Measurements from ENCODE around the gene ABCA7.

ABCA7 gene

DNA sequence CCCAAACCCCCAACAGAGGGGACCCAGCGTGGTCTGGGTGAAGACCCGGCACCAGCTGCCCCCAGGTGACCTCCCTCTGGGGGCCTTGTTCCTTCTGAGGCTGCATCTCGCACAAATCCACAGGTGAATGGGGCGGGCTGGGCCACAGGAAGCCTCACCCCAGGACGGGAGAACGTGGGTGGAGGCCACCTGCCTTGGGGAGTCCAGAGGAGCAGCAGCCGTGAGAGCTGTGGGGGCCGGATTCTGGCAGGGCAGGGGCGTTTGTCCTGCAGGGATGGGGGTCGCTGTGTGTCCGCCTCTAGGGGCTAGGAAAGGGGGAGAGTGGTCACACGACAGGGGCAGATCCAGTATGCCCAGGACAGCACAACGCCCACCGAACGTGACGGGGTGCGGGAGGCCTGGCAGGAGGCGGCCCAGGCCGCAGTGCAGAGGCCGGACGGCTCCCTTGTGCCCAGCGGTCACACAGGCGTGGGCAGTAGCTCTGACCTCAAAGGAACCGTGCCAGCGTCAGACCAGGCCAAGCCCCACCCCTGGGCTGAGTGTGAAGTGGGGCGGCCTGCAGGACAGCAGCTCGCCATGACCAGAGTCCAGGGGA, 48.6 kb downstream of the ABCA7 start:
- no peak for DNase-seq (ENCODE audit: low read depth)

DNA sequence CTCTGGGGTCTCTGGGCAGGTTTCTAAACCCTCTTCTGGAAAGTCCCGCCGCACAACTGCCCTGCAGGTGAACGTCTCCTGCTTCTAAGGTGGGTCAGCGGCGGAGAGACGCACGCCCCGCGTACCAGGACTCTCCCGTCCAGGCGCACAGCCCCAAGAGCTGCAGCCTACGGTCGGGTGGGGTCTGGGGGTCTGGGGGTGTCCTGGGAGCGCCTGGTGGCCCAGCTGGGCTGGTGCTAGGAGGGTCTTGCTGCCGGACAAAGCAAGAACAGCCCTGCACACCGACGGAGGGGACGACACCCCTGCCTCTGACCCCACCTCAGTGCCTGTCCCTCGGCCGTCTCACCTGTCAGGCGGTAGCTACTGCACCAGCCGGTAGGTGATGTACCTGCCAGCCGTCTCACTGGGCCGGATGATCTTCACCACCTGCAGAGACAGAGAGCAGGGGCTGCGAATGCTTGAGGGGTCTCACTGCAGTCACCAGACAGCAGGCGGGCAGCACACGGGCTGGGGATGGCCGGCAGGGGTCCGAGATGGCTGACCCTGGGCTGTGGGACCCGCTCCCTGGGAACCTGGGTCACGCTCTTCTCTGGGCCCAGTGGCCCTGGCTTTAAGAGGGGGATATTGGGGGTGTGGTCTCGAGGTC, 49.3 kb downstream of the ABCA7 start:
- DNase-seq (ENCODE audit: low read depth), result no peak

DNA sequence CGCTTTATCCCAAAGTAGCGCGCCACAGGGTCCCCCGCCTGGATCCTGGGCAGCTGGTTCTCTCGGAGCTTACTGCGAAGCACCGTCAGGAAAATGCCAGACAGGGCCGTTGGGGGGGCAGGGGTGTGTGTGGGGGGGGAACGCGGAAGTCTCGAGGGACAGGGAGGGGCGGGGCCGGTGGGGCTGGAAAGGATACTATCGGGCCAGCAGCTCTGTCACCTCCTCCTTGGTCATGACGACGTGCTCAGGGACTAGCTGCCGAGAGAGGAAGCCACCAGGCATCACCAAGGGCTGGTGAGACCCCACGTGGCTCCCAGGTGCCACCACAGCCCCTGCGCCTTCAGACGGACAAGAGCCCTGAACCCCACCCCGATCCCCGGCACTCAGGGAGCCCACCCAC, 50.0 kb downstream of the ABCA7 start:
- DNase-seq (ENCODE audit: low read depth), result no peak

DNA sequence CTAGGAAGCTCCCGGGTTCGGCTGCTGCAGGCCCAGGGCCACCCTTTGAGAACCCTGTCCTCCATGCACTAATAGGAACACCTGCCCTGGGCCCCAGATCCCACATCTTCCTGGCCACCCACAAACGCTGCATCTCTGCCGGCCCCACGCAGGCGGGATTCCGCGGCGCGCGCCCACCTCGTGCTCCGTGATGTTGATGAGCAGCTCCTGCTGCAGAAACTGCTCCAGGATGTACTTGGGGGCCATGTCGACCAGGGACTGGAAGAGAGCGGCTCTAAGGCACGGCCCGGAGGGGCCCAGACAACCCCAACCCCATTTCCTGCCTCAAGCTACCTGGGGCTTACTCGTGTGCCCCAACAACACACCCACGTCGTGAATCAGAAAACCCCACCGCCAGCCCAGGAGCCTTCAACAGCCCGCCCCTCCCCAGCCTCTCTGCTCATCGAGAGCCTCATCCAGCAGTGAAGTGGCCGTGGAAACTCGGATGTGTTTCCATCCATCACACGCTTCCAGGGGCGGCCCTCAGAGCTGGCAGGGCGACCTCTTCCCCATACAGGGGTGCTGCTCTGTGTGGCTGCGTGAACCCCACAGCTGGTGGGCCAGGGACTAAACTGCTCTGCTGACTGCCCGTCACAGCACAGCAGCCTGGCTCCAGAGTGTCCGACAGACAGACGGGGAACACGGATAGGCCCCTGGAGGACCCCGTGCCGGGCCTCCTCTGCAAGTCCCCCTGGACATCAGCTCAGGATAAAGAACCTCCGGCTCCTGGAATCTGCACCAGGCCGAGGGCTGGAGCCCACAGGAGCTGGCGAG, 51.0 kb downstream of the ABCA7 start:
- no peak for DNase-seq (ENCODE audit: low read depth)

DNA sequence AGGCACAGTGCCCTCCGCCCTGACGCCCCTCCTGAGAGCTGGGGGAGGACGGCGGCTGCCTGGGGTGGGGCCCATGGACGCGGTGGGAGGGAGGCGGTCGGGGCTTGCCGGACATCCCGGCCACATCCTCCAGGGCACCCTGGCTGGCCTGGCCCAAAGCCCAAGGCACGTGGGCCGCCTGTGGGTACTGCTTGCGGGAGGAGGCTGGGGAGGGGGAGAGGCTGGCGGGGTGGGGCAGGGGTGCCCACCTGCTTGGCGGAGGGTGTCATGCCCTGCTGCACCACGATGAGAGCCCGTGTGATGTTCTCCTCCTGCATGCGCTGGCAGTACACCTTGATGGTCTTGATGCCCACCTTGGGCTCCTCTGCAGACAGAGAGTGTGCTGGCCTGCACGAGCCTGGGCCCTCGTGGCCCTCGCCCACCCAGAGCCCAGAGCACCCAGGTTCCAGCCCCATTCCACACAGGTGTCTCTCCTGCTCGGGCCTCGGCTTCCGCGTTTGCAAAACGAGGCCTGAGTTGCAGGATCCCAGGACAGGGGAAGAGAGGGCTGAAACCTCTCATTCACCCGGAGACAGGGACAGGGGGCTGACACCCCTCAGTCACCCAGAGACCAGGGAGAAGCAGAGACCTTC, 51.8 kb downstream of the ABCA7 start:
- DNase-seq (ENCODE audit: low read depth), result no peak

DNA sequence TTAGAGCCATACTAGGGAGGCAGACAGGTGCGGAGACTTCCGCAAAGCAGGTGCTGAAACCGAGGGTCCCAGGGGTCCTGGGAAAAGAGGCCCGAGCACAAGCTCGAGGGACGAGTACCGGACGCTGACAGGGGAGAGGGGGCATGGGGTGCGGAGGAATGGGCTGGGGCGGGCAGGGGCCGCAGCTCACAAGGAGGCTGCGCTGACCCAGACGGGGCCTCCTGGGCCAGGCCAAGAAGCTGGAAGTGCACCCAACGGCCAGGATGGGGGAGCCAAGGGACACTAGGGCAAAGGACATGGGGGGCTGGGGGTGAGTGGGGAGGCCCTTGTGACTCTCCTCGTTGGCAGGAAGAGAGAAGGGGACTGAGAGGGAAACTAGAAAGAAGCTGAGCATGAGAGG, 53.4 kb downstream of the ABCA7 start:
- DNase-seq (ENCODE audit: low read depth), result no peak

DNA sequence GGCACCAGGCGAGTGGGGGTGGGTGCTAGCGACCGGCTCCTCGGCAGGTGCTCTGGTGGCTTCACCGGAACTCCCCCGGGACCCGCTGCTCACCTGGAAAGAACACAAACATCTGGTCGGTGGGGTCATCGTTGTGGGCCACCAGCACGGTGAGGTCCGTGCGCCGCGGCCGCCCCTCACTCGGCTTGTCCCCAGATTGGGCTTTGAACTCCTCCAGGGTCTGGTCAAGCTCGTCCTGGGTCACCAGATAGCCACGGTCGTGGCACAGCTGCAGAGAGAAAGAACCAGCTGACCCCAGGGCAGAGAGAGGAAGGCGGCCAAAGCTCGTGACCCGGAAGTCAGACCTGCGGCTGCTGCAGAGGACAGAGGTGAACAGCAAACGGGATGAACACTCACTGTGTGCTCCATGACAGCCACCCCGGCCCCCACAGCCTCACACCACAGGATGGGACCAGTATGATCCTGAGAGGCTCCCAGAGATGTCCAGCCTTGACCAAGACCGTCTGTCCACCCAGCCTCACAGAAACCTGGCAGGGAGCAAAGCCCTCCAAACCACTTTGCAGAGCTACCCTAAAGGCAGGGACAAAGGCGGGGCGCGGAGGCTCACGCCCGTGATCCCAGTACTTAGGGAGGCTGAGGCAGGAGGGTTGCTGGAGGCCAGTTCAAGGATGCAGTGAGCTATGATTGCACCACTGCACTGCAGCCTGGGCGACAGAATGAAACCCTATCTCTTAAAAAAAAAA, 54.1 kb downstream of the ABCA7 start:
- no peak for DNase-seq (ENCODE audit: low read depth)

DNA sequence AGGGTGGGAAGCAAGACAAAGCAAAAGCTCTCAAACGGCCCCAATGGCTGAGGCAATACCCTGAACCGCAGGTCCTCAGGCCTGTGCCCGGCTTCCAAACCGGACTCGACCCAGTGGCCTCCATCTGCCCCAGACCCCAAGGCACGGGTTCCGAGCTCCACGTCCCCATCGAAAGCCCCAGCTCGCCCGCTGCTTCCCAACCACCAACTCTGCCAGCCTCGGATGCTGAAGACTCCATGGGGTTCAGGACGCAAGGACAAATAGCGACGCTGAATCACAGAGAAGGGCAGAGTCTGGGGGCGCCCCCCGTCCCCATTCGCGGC, 54.7 kb downstream of the ABCA7 start:
- DNase-seq (ENCODE audit: low read depth), result no peak

DNA sequence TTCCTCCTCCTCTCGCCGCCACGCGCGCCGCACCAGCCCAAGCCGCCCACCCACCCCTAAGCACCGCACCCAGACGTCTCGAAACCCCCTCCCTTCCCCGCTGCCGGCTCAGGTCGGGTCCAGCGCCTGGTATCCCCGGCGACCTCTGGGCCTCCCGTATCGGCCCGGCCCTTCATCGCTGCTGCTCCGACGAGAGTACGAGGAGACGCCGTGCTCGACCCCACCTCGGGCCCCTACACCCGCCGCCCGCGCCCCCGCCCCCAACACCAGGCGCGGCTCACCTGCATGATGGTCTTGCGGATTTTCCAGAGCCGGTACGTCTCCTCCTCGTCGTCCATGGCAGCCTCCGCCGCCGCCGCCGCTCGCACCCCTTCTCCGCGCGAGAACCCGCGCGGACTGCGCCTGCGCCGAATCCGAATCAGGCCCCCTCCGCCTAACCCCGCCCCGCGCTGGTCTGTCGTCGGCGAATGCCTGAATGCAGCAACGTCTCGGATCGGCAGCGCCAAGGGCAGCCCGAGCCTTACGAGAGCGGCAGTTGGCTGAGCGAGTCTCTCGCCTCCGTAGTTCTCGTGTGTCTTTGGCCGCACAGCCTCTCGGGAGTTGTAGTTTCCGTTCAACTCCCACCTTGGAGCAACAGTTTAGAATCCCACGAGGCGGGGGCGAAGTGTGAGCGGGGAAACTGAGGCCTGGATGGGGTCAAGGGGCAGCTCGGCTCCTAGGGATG, 55.2 kb downstream of the ABCA7 start, which contains the start of gene POLR2E:
Gene POLR2E (minus strand): TSS at position 398 of the 724 bp plus-strand sequence. CDS start 60 bp downstream, at position 338.
- peak; percentile 97 for DNase-seq (ENCODE audit: low read depth)

DNA sequence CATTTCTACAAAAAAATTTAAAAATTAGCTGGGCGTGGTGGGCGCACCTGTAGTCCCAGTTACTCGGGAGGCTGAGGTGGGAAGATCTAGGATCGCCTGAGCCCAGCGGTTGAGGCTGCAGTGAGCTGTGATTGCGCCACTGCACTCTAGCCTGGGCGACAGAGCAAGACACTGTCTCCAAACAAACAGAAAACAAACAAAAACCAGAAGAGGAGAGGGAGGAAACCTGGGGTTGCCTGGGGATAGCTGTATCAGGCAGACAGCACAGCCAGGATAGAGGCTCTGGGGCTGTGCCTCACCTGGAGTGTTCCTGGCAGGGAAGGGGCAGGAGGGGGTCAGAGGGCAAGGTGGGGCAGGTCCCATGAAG, 57.9 kb downstream of the ABCA7 start:
- DNase-seq (ENCODE audit: low read depth), result no peak

DNA sequence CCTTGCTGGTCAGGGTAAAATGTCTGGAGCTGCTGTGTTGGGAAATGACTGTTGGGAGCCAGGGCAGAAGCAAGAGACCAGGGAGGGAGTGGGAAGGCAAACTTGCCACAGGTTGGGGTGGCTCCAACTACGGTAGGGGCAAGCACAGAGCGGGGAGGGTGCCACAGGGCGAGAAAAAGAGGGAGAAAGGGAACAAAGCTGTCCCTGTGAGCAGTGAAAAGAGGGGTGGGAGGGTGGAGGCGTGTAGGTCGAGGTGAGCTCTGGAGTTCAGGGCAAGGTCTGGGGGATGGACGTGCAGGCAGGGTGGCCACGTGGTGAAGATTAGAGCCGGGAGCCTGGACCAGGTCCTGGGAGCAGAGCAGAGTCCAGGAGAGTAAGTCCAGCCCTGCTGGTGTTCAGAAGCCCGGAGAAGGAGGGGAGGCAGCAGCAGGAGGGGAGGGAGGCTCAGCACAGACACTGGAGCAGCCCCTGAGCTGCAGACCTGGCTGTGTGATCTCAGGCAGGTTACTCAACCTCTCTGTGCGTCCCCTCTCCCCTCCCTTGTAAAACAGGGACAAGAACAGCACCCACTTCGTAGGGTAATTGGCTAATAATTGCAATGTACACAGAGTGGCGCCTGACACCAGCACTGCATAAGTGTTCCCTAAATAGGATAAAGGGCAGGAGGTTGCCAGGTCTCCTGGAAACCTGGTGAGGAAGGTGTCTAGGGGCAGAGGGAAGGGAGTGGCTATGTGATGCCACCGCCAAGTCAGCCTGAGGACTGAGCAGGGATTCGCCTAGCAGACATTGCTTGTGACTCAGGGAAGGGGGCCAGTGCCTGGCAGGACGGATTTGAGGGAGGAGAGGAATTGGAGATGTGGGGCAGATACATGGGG, 58.5 kb downstream of the ABCA7 start:
- no peak for DNase-seq (ENCODE audit: low read depth)

DNA sequence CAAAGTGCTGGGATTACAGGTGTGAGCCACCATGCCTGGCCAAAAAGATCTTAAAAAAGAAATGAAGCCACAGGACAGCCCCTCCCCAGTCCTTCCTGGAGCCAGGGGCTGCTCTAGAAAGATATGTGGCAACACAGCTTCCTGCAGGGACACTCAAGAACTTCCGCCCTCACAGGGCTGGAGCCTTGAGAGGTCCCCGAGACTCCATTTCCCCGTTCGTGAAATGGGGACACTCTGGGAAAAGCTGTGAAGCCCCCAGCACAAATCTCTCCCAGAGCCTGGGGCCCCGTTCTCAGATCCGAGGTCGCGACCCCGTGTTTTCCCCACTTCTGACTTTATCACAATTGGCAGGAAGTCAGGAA, 61.4 kb downstream of the ABCA7 start:
- no peak for DNase-seq (ENCODE audit: low read depth)

DNA sequence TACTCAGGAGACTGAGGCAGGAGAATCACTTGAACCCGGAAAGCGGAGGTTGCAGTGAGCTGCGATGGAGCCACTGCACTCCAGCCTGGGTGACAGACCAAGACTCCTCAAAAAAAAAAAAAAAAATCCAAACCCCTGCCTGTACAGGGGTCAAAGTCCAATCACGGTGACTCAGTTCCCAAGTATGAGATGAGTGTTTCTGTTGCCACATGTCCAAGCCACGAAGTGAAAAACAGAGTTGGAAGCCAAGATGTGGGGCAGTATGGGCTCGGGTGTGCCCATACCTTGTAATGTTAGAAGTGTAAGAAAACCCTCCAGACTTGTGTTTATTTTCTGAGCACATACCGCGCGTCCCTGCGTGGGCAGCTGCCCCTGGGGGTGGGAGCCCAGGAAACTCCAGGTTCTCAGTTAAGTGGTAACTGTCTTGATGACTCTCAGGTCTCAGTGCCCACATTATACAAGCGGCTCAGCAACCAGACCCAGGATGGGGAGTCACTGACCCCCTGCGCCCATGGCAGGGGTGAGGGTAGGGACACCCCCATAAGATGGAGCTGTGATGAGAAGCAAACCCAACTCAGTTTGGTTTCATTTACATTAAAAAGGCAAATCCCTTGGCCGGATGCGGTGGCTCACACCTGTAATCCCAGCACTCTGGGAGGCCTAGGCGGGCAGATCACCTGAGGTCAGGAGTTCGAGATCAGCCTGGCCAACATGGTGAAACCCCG, 62.7 kb downstream of the ABCA7 start:
- DNase-seq (ENCODE audit: low read depth), result no peak

DNA sequence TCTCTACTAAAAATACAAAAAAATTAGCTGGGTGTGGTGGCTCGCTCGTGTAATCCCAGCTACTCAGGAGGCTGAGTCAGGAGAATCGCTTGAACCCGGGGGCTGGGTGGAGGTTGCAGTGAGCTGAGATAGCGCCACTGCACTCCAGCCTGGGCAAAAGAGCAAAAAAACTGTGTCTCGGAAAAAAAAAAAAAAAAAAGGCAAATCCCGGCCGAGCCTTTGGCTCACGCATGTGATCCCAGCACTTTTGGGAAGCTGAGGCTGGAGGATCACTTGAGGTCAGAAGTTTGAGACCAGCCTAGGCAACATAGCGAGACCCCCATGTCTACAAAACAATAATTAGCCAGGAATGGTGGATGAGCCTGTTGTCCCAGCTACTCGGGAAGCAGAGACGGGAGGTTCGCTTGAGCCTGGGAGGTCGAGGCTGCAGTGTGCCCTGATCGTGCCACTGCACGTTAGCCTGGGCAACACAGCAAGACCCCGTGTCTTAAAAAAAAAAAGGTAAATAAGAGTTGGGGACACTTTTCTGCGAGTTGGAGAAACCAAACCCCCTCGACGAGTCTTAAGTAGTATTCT, 63.3 kb downstream of the ABCA7 start:
- no peak for DNase-seq (ENCODE audit: low read depth)

DNA sequence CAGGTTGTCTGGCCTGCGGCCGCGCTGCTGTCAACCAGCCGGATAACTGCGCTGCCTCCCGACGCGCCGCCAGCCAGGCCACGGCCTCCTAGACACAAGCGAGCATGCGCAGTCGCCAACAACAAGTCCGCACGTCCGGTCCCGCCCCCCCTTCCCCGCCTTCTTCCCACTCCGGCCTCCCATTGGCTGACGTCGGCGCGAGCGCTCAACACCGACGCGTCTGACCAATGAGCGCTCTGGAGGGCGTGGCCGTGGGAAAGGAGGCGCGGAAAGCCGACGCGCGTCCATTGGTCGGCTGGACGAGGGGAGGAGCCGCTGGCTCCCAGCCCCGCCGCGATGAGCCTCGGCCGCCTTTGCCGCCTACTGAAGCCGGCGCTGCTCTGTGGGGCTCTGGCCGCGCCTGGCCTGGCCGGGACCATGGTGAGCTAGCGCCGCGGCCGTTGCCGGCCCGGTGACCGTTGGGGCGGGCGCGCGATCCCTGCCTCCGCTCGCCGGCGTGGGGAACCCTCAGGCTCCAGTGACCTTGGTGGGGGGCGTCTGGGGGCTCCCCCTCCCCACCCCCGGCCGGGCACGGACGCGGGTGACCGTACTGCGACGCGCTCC, 63.9 kb downstream of the ABCA7 start, which contains the start of gene GPX4:
Gene GPX4 (plus strand): TSS at position 287 of the 603 bp plus-strand sequence. CDS start 50 bp downstream, at position 337.
- peak; percentile 97 for DNase-seq (ENCODE audit: low read depth)

DNA sequence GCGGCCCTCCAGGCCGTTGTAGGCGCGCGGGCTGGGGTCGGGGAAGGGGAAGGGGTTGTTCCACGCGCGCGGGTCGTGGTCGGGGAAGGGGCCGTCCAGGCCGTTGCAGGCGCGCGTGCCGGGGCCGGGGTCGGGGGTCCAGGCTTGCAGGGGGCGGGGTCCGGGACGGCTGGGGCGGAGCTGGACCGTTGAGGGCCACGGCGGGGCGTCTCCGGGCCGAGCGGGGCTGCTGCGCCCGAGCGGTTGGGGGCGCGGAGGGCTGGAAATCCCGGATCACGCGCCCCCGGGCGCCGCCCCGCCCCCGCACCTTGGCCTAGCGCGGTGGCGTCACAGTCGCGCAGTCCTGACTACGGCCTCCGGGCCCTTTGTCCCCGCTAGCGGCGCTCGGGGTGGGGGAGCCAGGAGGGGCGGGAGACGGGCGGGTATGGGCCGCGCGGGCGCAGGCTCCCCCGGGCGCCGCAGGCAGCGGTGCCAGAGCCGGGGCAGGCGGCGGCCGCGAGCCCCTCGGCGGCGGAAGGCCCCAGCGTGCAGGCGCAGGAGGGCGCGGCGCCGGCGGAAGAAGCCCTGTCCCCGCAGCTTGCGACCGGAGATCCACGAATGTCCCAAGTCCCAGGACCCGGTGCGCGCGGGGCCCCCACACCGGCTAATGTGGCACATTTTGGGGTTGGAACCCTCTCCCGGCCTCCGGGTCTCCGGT, 64.6 kb downstream of the ABCA7 start:
- no peak for DNase-seq (ENCODE audit: low read depth)

DNA sequence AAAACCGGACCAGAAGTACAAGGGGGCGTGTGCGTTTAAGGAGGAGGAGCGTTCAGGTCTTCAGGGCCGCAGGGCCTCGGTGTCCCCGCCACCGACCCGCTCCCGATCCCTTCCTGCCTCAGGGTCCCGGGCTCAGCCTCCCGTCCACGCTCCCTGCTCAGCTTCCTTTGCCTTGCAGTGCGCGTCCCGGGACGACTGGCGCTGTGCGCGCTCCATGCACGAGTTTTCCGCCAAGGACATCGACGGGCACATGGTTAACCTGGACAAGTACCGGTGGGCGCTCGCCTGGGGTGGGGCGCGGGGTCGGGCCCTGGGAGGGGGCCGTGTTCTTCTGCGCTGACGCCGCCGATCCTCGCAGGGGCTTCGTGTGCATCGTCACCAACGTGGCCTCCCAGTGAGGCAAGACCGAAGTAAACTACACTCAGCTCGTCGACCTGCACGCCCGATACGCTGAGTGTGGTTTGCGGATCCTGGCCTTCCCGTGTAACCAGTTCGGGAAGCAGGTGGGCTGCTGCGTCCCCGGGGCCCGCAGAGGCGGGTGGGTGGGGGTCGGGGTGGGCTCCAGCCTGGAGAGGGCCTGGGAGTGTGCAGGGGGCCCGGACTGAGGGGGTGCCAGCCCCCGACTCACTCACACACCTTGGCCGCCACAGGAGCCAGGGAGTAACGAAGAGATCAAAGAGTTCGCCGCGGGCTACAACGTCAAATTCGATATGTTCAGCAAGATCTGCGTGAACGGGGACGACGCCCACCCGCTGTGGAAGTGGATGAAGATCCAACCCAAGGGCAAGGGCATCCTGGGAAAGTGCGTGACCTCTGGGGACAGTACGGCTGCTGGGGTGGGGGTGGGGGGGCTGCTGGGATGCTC, 65.3 kb downstream of the ABCA7 start:
- DNase-seq (ENCODE audit: low read depth), result no peak
